ENCODE measurements around the gene PRPF31. TPM values are rescaled to one million over a fixed set of nuclear protein-coding genes. Genes with fewer than 3 reads are reported as not detected.

Gene PRPF31
- total and polyA plus RNA-seq, 2 donors: 42.4 to 62.2 TPM

DNA sequence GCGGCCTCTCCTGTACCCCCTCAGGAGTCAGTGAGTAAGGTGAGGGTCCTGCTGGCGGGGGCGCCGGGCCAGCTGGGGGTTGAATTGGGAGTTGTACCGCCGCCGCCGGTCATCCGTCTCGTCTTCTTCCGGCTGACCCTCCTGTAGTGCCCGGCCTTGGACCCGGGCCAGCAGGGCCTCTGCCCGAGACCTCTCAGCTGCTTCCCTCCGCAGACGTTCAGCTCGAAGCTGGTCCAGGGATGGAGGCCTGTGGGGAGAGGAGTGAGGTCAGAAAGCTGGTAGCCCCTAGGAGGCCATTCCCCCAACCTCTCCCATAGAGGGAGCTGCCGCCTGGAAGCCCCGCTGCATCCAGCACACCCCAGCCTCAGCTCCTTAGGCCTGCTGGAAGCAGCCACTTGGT lies 40.1 kb downstream of the PRPF31 start:
- Histone ChIP-seq H3K36me3 (ENCODE audit: control insufficient read depth in 2 of 2, insufficient read depth in 2 of 2, low read length in 1 of 2) (peaks cover 69 to 77% of the 10 kb centered on the region in 2 donors), H3K4me3 (ENCODE audit: low read length in 2 of 2) (no peak overlapping the region), H3K27me3 (ENCODE audit: control insufficient read depth in 2 of 2, insufficient read depth in 1 of 2, low read length in 1 of 2) (no peaks in the 10 kb centered on the region), H3K4me1 (ENCODE audit: control insufficient read depth in 2 of 2, insufficient read depth in 2 of 2, low read length in 2 of 2) (peaks cover 38 to 64% of the 10 kb centered on the region in 2 donors), H3K9me3 (ENCODE audit: control insufficient read depth in 2 of 2, insufficient read depth in 1 of 2, low read length in 1 of 2) (no peaks in the 10 kb centered on the region), H3K27ac (ENCODE audit: low read depth in 1 of 2, low read length in 1 of 2) (peak overlapping the region in 1 of 2 donors; percentile 94)
- 96% methylated on average over 19 of the region's 19 CpGs for WGBS
- DNase-seq (ENCODE audit: low read depth in 6 of 9, low spot score in 9 of 9): no peak

DNA sequence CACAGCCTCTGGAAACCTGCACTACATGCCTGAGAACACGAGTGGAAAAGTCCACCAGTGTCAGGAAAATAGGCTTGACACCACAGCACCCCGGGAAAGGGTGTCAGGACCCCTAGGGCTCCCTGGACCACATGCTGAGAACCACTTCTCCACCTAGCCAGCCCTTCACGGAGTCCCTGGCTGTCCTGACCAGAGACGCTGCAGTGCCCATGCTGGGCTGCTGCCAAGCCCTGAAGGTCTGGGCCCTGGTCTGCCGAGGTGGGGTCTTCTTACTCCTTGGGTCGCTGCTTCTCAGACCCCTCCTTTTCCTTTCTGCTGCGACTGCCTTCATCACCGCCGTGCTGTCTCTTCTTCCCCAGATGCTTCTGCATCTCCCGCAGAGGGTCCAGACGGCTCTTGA lies 40.9 kb downstream of the PRPF31 start:
- H3K4me1 ChIP-seq (ENCODE audit: control insufficient read depth in 2 of 2, insufficient read depth in 2 of 2, low read length in 2 of 2): peaks cover 39 to 69% of the 10 kb centered on the region in 2 donors
- no peaks in the 10 kb centered on the region for H3K9me3 ChIP-seq (ENCODE audit: control insufficient read depth in 2 of 2, insufficient read depth in 1 of 2, low read length in 1 of 2)
- peaks cover 65 to 70% of the 10 kb centered on the region in 2 donors for H3K36me3 ChIP-seq (ENCODE audit: control insufficient read depth in 2 of 2, insufficient read depth in 2 of 2, low read length in 1 of 2)
- DNase-seq (ENCODE audit: low read depth in 6 of 9, low spot score in 9 of 9): no peak
- no peak overlapping the region for H3K4me3 ChIP-seq (ENCODE audit: low read length in 2 of 2)
- H3K27me3 ChIP-seq (ENCODE audit: control insufficient read depth in 2 of 2, insufficient read depth in 1 of 2, low read length in 1 of 2): no peaks in the 10 kb centered on the region
- H3K27ac ChIP-seq (ENCODE audit: low read depth in 1 of 2, low read length in 1 of 2): peak overlapping the region in 1 of 2 donors; percentile 26
- WGBS: 97% methylated on average over 11 of the region's 11 CpGs

- no peak for DNase-seq (ENCODE audit: low read depth in 6 of 9, low spot score in 9 of 9)
- Histone ChIP-seq H3K9me3 (ENCODE audit: control insufficient read depth in 2 of 2, insufficient read depth in 1 of 2, low read length in 1 of 2) (no peaks in the 10 kb centered on the region), H3K27me3 (ENCODE audit: control insufficient read depth in 2 of 2, insufficient read depth in 1 of 2, low read length in 1 of 2) (peaks cover 0 to 3% of the 10 kb centered on the region in 2 donors), H3K4me1 (ENCODE audit: control insufficient read depth in 2 of 2, insufficient read depth in 2 of 2, low read length in 2 of 2) (peaks cover 39 to 73% of the 10 kb centered on the region in 2 donors), H3K27ac (ENCODE audit: low read depth in 1 of 2, low read length in 1 of 2) (no peak overlapping the region), H3K4me3 (ENCODE audit: low read length in 2 of 2) (no peak overlapping the region), H3K36me3 (ENCODE audit: control insufficient read depth in 2 of 2, insufficient read depth in 2 of 2, low read length in 1 of 2) (peaks cover 60 to 65% of the 10 kb centered on the region in 2 donors)
- 98% methylated on average over 3 of the region's 3 CpGs for WGBS
Measured at GRCh38 chr19:54156953-54157352, 41.4 kb downstream of the PRPF31 start.

GRCh38 chr19:54158812-54159351 lies 43.3 kb downstream of the PRPF31 start:
- Histone ChIP-seq H3K27me3 (ENCODE audit: control insufficient read depth in 2 of 2, insufficient read depth in 1 of 2, low read length in 1 of 2) (peaks cover 3 to 21% of the 10 kb centered on the region in 2 donors), H3K9me3 (ENCODE audit: control insufficient read depth in 2 of 2, insufficient read depth in 1 of 2, low read length in 1 of 2) (peaks cover 0 to 6% of the 10 kb centered on the region in 2 donors), H3K36me3 (ENCODE audit: control insufficient read depth in 2 of 2, insufficient read depth in 2 of 2, low read length in 1 of 2) (peaks cover 41 to 46% of the 10 kb centered on the region in 2 donors), H3K4me1 (ENCODE audit: control insufficient read depth in 2 of 2, insufficient read depth in 2 of 2, low read length in 2 of 2) (peaks cover 41 to 75% of the 10 kb centered on the region in 2 donors), H3K27ac (ENCODE audit: low read depth in 1 of 2, low read length in 1 of 2) (peak overlapping the region; percentile 96 to 100), H3K4me3 (ENCODE audit: low read length in 2 of 2) (peak overlapping the region; percentile 72 to 98)
- WGBS: 15% methylated on average over 19 of the region's 19 CpGs
- DNase-seq (ENCODE audit: low read depth in 6 of 9, low spot score in 9 of 9): peak in 2 of 9 donors; percentile 21 to 53

- H3K4me1 ChIP-seq (ENCODE audit: control insufficient read depth in 2 of 2, insufficient read depth in 2 of 2, low read length in 2 of 2): peaks cover 34 to 69% of the 10 kb centered on the region in 2 donors
- peaks cover 3 to 28% of the 10 kb centered on the region in 2 donors for H3K27me3 ChIP-seq (ENCODE audit: control insufficient read depth in 2 of 2, insufficient read depth in 1 of 2, low read length in 1 of 2)
- WGBS: under 1% methylated on average over 72 of the region's 72 CpGs
Measured at GRCh38 chr19:54159352-54160181, 44.0 kb downstream of the PRPF31 start, which contains the start of gene LENG1. LENG1 (minus strand) TSS chr19:54159721; CDS start chr19:54159695, 26 bp downstream.

DNA sequence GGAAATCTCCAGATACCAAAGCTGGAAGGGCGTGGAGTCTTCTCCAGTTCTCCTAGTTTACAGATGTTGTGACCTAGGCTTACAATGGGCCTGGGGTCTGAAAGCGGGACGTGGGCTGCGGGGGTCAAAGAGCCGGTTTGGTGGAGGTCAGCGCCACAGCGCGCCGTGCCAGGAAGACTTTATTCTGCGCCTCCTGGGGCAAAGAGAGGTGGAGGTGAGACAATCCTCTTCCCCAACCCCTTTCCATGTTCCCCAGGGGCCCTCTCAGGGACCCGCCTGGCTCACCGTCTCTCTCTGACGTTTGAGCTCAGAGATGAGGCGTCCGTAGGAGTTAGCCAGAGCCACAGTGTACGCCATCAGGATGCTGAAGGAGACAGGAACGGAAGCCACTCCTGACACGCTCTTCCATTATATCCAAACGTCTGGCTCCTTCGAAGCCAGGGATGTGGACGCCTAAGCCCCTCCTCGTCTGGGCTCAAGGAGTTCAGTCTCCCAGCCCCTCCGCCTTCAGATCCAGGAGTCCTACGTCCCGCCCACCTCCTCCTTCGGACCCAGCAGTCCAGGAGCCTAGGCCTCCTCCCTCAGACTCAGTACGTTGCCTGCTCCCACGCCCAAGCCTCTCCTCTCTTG lies 44.7 kb downstream of the PRPF31 start:
- H3K9me3 ChIP-seq (ENCODE audit: control insufficient read depth in 2 of 2, insufficient read depth in 1 of 2, low read length in 1 of 2): peaks cover 0 to 19% of the 10 kb centered on the region in 2 donors
- peaks cover 6 to 35% of the 10 kb centered on the region in 2 donors for H3K27me3 ChIP-seq (ENCODE audit: control insufficient read depth in 2 of 2, insufficient read depth in 1 of 2, low read length in 1 of 2)
- no peak for DNase-seq (ENCODE audit: low read depth in 6 of 9, low spot score in 9 of 9)
- peak overlapping the region; percentile 56 to 65 for H3K4me3 ChIP-seq (ENCODE audit: low read length in 2 of 2)
- H3K27ac ChIP-seq (ENCODE audit: low read depth in 1 of 2, low read length in 1 of 2): peak overlapping the region; percentile 73 to 78
- whole genome bisulfite sequencing: 9% methylated on average over 28 of the region's 28 CpGs
- peaks cover 29 to 34% of the 10 kb centered on the region in 2 donors for H3K36me3 ChIP-seq (ENCODE audit: control insufficient read depth in 2 of 2, insufficient read depth in 2 of 2, low read length in 1 of 2)
- peaks cover 27 to 61% of the 10 kb centered on the region in 2 donors for H3K4me1 ChIP-seq (ENCODE audit: control insufficient read depth in 2 of 2, insufficient read depth in 2 of 2, low read length in 2 of 2)

More at GRCh38 chr19:54159352-54160181, 44.0 kb downstream of the PRPF31 start, which contains the start of gene LENG1:
- DNase-seq (ENCODE audit: low read depth in 6 of 9, low spot score in 9 of 9): peak; percentile 99 to 100 (median 100)
- peak within 1 kb of the TSS; percentile 72 to 98 for H3K4me3 ChIP-seq (ENCODE audit: low read length in 2 of 2)
- H3K9me3 ChIP-seq (ENCODE audit: control insufficient read depth in 2 of 2, insufficient read depth in 1 of 2, low read length in 1 of 2): peaks cover 0 to 13% of the 10 kb centered on the region in 2 donors
- peaks cover 34 to 39% of the 10 kb centered on the region in 2 donors for H3K36me3 ChIP-seq (ENCODE audit: control insufficient read depth in 2 of 2, insufficient read depth in 2 of 2, low read length in 1 of 2)
- peak within 1 kb of the TSS; percentile 96 to 100 for H3K27ac ChIP-seq (ENCODE audit: low read depth in 1 of 2, low read length in 1 of 2)

- Histone ChIP-seq H3K36me3 (ENCODE audit: control insufficient read depth in 2 of 2, insufficient read depth in 2 of 2, low read length in 1 of 2) (peaks cover 24 to 28% of the 10 kb centered on the region in 2 donors), H3K27me3 (ENCODE audit: control insufficient read depth in 2 of 2, insufficient read depth in 1 of 2, low read length in 1 of 2) (peaks cover 6 to 41% of the 10 kb centered on the region in 2 donors), H3K9me3 (ENCODE audit: control insufficient read depth in 2 of 2, insufficient read depth in 1 of 2, low read length in 1 of 2) (peaks cover 0 to 24% of the 10 kb centered on the region in 2 donors), H3K4me3 (ENCODE audit: low read length in 2 of 2) (peak overlapping the region; percentile 56 to 65), H3K4me1 (ENCODE audit: control insufficient read depth in 2 of 2, insufficient read depth in 2 of 2, low read length in 2 of 2) (peaks cover 23 to 56% of the 10 kb centered on the region in 2 donors), H3K27ac (ENCODE audit: low read depth in 1 of 2, low read length in 1 of 2) (no peak overlapping the region)
- 74% methylated on average over 13 of the region's 13 CpGs for WGBS
- no peak for DNase-seq (ENCODE audit: low read depth in 6 of 9, low spot score in 9 of 9)
Measured at GRCh38 chr19:54160854-54161253, 45.3 kb downstream of the PRPF31 start.

DNA sequence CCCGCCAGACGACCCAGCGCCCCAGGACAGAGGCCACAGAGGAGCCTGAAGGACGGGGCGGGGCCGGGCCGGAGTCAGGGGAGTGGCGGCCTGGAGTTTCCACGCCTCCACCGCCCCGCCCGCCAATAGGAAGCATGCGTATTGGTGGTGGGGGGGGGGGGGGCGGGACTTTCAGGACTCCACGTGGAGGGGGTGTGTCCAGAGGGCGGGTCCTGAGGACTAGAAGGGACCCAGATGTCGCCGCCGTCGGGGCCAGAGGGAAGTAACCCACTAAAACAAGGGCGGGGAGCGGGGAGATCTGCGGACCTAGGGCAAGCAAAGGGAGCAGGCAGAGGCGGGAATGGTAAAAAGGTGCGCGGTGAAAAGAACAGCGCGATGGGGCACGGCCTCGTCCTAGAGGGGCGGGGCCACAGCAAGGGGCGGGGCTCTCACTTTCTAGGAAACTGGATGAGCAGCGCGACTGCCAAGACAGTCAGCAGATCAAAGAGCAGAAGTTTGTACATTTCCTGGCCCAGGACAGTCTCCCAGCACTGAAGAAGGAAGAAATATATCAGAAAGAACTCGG lies 46.8 kb downstream of the PRPF31 start:
- H3K4me1 ChIP-seq (ENCODE audit: control insufficient read depth in 2 of 2, insufficient read depth in 2 of 2, low read length in 2 of 2): peaks cover 20 to 42% of the 10 kb centered on the region in 2 donors

More for the DNA sequence above, 46.8 kb downstream of the PRPF31 start:
- peaks cover 0 to 24% of the 10 kb centered on the region in 2 donors for H3K9me3 ChIP-seq (ENCODE audit: control insufficient read depth in 2 of 2, insufficient read depth in 1 of 2, low read length in 1 of 2)
- peaks cover 10 to 14% of the 10 kb centered on the region in 2 donors for H3K36me3 ChIP-seq (ENCODE audit: control insufficient read depth in 2 of 2, insufficient read depth in 2 of 2, low read length in 1 of 2)
- H3K27me3 ChIP-seq (ENCODE audit: control insufficient read depth in 2 of 2, insufficient read depth in 1 of 2, low read length in 1 of 2): peaks cover 6 to 41% of the 10 kb centered on the region in 2 donors
- DNase-seq (ENCODE audit: low read depth in 6 of 9, low spot score in 9 of 9): peak in 5 of 9 donors; percentile 42 to 74 (median 59)
- no peak overlapping the region for H3K27ac ChIP-seq (ENCODE audit: low read depth in 1 of 2, low read length in 1 of 2)
- peak overlapping the region; percentile 22 to 44 for H3K4me3 ChIP-seq (ENCODE audit: low read length in 2 of 2)
- 4% methylated on average over 35 of the region's 35 CpGs for WGBS

Measured in thymus (tissue), 11 donors.